ENCODE data around the gene TOGARAM2.
A peak's percentile ranks its signal among the peaks of the same experiment; 100 is the strongest.
"Not testable (repeated sequence)": the region's sequence is repeated elsewhere in the genome, so short reads cannot be mapped to it uniquely, and the experiment has no call there.

The TOGARAM2 gene

GRCh38 chr2:29072251-29072650, 91.2 kb downstream of the TOGARAM2 start:
- no peak for DNase-seq

DNA sequence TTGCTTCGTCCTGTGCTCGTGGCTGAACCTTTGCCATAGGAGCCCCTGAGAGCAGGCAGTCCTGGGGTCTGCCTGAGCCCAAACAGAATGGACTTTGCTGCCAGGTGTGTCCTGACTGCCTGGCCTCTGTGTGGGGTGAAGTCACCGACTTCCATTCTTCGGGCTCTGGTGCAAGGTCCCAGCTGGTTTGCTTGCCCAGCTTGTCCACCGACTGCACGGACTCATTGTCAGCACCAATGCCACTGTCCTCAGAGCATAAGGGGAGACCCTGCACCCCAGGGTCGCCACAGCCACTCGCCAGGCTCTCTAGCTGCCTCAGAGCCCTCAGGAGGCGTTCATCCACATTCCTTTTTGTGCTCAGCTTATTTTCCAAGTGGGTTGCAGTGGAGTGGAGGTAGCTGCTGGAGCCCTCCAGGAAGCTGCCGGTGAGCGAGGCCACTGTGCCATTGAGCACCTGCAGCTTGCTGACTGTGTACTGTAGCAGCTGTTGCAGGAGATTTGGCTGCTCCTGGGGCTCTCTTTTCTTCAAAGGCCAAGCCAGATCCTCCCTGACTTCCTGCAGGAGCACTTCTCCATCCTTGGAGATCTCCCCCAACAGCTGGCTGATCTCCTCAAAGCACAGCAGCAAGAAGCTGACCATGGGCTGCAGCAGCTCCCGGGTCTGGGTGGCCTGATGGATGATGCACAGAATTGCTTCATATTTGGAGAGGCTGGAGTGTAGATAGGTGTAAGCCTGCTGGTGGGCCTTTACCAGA, 92.0 kb downstream of the TOGARAM2 start:
- no peak for DNase-seq

- DNase-seq = no peak
Measured at GRCh38 chr2:29073933-29074332, 92.8 kb downstream of the TOGARAM2 start.

DNA sequence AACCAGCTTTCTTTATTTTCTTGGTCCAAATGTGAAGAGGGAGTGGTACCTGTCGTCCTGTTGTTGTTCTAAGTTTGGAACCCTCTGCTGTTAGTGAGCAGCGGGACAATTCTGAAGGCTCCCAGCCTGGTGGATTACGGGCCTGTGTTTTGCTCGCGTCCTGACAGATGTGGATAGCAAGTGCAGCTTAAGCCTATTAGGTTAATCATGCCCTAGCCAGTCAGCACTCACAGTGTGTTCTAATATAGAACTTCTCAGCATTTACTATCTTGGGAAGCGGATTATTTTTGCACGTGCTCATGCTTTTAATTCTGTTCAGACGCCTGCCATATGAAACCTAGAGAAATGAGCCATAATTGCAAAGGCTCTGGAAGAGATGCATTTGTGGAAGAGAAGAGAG, 93.3 kb downstream of the TOGARAM2 start, which contains the start of gene PCARE:
Gene PCARE, minus strand, starts transcription at position 113 of the 400 bp plus-strand sequence. CDS start 262 bp downstream, outside the sequence.
- no peak for DNase-seq

DNA sequence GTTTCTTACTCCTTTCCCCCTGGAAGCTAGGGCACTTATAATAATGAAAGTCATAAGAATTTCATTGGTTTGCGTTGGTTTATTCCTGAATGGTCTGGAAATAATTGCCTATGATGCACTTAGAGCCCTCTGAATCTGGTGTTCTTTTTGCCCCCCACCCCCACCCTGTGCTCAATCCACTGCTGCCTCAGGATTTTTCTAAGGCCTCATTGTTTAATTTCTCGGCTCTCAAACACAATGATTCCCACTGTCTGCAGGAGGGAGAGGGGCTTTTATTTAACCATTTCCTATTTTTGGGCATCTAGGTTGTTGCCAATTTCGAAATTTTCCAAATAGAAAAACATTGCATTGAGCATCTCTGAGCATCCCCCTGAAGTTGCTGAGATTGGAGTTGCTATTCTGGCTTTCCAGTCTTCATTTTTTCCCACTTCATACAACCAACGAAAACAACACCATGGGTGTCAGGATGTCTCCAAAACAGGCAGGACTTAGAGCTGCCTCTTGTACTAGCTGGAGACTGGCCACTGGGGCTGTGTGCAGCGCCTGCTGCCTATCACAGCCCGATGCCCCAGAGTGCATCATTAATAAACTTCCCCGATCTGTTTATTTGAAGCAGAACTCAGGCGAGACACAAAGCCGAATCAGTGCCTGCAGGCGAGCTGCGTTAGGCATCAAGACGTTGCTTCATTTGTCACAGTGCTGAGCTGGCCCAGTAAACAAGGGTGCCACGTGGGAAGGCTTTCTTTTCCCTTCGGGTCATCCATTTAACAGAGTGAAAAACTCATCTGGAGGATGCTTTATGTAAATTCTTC, 95.0 kb downstream of the TOGARAM2 start:
- peak in 42 of 51 donors; percentile 15 to 93 (median 62) for DNase-seq

DNA sequence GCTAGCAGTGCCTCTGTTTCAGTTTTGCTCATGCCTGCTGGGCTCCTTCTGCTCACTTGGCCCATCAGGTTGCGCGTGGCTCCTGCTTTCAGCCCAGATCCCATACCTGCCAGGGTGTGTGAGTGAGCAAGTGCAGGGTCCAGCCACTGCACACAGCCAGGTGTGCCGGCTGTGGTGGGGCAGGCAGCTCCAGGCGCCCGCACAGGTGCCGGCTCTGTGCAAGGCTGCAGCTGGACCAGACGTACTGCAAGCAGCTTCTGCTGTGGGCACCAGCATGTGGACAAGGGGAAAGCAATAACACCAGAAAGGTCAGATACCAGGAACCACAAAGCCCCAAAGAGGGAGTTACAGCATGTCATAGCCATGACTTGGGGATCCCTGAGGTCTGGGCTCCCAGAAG, 98.8 kb downstream of the TOGARAM2 start:
- no peak for DNase-seq

DNA sequence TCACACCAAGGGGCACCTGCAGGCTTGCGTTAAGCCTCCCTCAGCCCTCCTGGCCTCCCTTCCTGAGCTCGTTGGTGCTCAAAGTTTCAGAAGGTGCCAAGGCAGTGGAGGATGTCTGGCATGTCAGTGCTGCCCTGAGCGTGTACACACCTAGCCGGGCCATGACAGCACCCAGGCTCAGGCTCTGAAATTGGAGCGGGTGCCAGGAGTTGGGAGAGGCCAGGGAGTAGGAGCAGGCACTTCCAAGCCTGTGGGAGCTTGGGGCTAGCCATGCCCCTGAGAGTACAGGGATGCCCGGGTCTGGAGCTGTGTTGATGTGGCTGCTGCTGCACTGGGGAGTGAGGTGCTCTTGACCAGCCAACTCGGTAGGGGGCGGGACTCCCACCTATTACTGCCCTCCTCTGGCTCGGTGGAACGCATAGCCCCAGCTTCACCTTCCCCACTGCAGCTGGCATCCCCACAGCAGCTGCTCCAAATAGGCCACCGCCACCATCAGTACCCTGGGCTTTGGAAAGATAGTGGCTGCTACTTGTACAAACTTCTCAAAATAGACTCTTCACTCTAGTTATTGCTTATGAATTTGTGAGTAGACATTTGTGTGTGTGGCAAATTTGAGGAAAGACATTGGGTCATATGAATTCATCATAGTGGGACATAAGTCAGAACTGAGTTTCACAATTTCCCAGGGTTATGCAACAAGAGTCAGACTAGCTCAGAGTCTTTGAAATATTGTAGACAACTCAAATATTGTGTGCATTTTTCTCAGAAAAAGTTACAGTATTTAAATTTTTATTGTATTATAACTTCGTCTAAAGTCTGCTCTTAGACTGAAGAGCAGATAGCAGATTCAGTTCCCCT, 100.0 kb downstream of the TOGARAM2 start:
- DNase-seq = no peak

DNA sequence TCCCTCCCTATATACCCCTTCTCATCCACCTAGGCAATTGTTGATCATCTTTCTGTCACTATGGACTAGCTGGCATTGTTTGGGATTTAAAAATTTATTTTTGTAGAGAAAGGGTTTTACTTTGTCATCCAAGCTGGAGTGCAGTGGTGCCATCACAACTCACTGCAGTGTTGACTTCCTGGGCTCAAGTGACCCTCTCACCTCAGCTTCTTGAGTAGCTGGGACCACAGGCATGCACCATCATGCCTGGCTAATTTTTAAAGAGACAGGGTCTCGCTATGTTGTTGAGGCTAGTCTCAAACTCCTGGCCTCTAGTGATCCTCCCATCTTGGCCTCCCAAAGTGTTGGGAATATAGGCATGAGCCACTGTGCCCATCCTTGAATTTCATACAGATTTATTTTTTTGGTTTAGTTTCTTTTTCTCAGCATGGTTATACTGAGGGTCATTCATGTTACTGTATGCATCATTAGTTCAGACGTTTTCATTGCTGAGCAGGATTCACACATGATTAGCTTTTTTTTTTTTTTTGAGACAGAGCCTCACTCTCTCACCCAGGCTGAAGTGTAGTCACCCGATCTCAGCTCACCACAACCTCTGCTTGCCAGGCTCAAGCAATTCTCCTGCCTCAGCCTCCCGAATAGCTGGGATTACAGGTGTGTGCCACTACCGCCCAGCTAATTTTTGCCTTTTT, 101.9 kb downstream of the TOGARAM2 start:
- DNase-seq = no peak

- DNase-seq = no peak
Measured at GRCh38 chr2:29084554-29084953, 103.5 kb downstream of the TOGARAM2 start.

- DNase-seq = not testable (repeated sequence)
Measured at GRCh38 chr2:29090311-29090710, 109.2 kb downstream of the TOGARAM2 start.

- no peak for DNase-seq
Measured at GRCh38 chr2:29096969-29097368, 115.9 kb downstream of the TOGARAM2 start.

DNA sequence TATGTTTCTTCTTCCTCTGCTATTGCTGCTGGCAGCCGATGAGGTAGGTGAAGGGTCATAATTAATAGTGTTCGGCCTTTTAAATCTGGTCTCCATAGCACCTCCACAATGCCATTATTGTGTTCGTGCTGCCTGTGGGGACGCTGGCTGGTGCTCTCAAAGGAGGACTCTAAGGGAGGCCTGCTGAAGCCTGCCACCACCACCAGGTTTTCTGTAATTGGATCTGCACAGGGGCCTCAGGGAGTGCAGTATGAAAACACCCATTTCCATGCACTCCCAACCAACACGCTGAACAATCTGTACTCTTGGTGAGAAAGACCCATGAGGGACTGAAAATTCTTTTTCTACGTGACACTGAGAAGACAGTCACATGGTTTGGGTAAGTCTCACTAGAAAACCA, 116.5 kb downstream of the TOGARAM2 start:
- DNase-seq = no peak

GRCh38 chr2:29100564-29100963, 119.5 kb downstream of the TOGARAM2 start:
- DNase-seq = no peak

All from hypothalamus (tissue), 51 donors.